ENCODE data around the gene GNS.

DNA sequence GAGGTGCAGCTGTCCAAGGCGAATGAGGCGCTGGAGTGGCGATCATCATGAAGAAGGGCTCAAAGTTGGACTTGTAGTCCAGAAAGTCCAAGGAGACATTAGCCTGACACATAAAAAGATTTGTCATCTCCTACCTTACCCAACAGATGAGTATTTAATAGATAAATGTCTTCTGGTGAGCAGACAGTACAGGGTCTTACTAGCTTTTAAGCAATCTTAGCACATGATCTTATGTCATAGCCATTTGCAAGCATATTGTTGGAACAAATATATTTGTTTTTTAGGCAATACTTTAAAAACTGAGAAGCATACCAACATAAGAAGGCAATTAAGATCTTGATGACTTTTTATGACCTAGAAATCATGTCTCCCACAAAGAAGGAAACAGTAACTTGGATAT, 16.0 kb downstream of the GNS start:
- TF ChIP-seq ZNF274 (IDR thresholded peaks at IDR 0.05; ENCODE audit: low read depth, low read length) (no peak), YY1 (IDR thresholded peaks at IDR 0.05; ENCODE audit: insufficient read depth, insufficient read length) (no peak)

Data from NT2/D1 (cell line).